Activated CD4-positive, CD25-positive, alpha-beta regulatory T cell (primary cell): ENCODE results near the gene OR4A15.

Source experiments
- DNase-seq, 4 experiments: peaks; one replicate each; lab custom pipeline; 2025; lab: John Stamatoyannopoulos, UW

The OR4A15 gene

DNA sequence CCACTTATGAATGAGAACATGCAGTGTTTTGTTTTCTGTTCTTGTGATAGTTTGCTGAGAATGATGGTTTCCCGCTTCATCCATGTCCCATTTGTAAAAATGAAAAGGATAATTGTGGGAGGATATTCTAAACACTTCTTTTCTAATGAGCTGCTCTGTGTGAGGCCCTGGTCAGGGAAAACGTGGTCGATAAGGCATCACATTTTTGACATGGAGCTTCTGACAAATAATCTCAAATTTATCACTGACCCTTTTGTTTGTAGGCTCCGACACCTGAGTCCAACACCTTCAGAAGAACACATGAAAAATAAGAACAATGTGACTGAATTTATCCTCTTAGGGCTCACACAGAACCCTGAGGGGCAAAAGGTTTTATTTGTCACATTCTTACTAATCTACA is at the start of gene OR4A15:
Gene OR4A15 (plus strand): TSS at position 301 of the 400 bp plus-strand sequence. CDS start 0 bp downstream, at position 301.
- no peak for DNase-seq

DNA sequence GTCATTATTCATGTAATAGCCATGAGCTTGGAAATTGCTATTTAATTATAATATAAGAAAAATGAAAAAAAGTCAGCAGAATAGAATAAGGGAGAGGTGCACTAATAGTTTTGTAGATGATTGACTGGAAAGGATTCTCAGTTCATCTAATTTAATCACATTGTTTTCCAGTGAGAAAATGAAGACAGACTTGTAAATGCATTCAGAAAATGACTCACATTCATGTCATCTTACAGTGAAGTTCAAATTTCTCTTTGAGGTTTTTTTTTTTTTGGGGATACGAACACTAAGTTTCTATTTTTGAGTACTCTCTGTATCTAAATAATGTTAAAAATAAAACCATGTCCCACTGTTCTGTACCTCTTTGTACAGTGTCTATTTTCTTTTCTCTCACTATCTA is 43.3 kb upstream of the OR4A15 start:
- no peak for DNase-seq

DNA sequence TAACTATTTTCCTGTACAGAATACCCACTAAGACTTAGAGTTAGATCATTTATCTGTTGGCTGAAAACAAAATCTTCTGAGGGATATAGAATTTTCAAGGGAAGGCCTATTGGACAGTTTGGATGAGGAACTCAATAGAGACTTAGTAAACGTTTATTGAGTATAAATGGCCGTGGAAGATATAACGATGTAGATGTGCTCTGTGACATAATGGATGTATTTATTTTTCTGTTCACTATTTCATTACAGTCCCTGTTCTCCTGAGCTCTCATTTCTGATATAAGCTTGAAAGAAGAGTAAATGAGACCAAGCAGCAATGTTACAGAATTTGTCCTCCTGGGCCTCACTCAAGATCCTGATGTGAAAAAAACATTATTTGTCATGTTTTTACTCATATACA is 24.9 kb upstream of the OR4A15 start, which contains the start of gene OR4A16:
Gene OR4A16 (plus strand): TSS at position 301 of the 400 bp plus-strand sequence. CDS start 0 bp downstream, at position 301.
- no peak for DNase-seq

DNA sequence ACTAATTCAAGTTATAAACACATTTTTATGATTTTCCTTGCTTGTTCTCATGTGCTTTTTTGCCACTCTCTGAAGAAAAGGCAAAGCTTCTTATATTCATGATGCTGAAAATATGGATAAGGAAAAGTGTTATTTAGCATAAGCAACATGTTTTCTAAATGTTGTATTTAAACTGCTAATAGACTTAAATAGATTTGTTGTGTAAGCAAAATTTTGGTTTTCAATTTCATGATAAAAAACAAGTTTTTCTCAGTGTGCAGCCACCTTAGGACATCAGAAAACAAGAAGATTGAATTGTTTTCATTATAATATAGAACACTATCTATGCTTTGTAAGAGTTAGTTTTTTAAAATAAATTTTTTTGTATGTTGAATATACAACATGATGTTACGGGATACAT is 22.5 kb upstream of the OR4A15 start:
- DNase-seq = no peak

DNA sequence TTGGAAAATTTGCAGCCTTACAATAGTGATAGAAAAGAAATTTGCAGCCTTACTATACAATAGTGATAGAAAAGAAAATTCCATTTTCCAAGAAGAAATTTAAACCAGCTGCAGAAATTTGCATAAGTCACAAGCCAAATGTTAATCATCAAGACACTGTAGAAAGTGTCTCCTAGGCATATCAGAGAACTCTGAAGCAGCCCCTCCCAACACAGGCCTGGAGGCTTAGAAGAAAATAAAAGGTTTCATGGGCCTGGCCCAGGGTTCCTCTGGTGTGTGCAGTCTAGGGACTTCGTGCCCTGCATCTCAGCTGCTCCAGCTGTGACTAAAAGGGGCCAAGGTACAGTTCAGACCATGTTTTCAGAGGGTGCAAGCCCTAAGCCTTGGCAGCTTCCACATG is 18.7 kb upstream of the OR4A15 start:
- DNase-seq = no peak

DNA sequence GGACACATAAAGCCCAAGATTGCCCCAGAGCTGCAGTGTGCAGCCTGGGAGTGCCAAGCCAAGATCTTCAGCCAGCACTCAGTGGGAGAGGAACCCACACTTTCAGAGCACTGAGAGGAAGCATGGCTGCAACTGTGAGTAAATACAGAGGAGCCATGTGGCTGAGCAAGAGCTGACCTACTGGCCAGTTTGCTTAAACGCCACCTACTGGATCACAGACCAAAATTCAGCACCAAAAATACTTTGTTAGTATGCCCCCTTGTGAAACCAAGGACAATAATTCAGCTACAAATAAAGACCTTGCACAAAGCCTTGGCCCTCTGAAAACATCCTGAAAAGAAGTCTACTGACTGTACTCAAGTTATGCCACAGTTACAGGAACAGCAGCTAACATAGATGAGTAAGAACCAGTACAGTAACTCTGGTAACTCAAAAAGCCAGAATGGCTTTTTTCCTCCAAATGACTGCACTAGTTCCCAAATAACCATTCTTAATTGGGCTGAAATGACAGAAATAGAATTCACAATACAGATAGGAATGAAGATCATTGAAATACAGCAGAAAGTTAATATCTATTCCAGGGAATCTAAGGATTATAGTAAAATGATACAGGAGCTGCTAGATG is 10.1 kb upstream of the OR4A15 start:
- DNase-seq = no peak

DNA sequence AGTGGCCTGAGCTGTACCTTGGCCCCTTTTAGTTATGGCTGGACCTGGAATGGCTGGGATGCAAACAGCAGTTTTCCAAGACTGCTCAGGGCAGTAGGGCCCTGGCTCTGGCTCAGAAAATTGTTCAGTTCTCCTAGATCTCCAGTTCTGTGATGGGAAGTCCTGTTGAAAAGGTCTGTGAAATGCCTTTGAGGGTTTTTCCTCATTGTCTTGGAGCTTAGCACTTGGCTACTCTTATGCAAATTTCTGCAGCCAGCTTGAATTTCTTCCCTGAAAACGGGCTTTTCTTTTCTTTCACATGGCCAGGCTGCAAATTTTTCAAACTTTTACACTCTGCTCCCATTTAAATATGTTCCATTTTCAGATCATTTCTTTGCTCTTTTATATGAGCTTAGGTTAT is 33.2 kb downstream of the OR4A15 start:
- DNase-seq = no peak
